Measurements from ENCODE around the gene ATG9B.
"Not testable (repeated sequence)": the region's sequence is repeated elsewhere in the genome, so short reads cannot be mapped to it uniquely, and the experiment has no call there.

The ATG9B gene

DNA sequence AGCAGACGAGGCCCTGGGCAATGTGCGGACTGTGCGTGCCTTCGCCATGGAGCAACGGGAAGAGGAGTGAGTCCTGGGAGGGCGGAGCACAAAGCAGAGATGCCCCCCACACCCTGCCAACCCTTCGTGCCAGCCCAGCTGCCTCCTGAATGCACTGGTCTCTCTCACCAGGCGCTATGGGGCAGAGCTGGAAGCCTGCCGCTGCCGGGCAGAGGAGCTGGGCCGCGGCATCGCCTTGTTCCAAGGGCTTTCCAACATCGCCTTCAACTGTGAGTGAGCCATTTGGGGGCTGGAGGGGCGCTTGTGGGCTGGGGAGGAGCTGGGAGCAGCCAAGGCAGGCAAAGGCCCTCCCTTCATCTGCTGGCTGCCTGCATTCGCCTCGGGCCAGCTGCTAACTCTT lies 11.6 kb upstream of the ATG9B start:
- DNase-seq, result no peak

GRCh38 chr7:151035026-151035717 lies 10.9 kb upstream of the ATG9B start:
- no peak for DNase-seq

- DNase-seq, result no peak
Measured at GRCh38 chr7:151034312-151035025, 10.2 kb upstream of the ATG9B start.

GRCh38 chr7:151033864-151034249 lies 9.6 kb upstream of the ATG9B start:
- DNase-seq, result no peak

DNA sequence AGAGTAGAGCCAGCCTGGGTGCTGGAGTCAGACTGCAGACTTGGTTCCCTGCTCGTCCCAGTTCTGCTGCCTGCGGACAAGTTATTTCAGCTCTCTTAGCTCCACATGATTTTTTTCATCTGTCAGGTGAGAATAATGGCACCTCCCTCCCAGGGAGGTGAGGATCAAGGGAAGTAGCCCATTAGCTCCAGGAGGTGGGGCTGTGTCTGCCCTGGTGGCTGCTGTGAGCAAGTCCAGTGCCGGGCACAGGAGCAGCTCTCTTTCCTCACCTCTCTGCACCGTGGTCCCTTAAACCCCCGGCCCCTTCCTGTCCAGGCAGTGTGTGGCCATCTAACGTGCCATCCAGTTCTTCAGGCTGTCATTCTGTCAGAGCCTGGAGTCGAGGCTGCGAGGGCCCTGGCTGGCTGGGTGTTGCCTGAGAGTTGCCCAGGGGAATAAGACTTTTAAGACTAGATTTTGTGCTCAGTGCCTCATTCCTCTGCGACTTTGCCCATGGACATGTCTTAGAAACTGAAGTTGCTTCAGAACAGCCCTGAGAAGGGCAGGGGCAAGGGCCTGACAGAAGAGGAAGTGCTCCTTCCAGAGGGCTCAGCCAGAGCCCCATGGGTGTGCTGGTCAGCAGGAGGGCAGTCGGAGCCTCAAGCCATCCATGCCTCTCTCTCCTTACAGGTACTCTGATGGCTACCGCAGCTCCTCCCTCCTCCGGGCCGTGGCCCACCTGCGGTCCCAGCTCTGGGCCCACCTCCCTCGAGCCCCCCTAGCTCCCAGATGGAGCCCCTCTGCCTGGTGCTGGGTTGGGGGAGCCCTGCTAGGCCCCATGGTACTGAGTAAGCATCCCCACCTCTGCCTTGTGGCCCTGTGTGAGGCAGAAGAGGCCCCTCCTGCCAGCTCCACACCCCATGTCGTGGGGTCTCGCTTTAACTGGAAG lies 8.9 kb upstream of the ATG9B start:
- no peak for DNase-seq

DNA sequence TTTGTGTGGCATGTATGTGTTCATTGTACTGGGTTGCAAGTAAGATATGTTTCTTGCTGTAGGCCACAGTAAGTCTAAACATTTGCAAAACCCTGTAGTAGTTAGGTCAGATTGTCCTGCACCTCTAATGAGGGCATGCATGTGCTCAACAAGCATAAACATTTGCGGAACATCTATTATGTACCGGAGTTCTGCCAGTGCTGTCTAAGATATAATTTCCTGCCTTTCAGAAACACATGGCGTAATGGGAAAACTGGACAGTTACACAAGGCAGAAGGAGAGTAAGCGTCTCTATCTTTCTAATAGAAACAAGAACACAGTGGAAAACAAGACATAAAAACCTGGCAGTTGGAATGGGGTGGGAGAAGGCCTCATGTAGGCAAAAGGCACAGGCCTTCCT lies 6.7 kb upstream of the ATG9B start:
- no peak for DNase-seq

DNA sequence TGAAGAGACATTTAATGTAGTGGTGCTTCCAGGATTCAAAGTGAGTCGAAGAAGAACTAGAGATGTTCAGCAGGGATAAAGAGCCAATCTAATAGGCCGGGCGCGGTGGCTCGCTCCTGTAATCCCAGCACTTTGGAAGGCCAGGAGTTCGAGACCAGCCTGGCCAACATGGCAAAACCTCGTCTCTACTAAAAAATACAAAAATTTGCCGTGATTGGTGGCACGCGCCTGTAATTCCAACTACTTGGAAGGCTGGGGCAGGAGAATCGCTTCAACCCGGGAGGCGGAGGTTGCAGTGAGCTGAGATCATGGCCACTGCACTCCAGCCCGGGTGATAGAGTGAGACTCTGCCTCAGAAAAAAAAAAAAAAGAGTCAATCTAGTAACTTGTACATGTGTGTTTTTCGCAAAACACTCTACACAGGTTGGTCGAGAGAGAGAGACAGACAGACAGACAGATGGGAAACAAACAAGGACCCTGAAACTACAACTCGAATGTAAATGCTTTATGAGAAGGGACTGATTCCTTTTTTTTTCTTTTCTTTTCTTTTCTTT lies 4.7 kb upstream of the ATG9B start:
- DNase-seq, result no peak

DNA sequence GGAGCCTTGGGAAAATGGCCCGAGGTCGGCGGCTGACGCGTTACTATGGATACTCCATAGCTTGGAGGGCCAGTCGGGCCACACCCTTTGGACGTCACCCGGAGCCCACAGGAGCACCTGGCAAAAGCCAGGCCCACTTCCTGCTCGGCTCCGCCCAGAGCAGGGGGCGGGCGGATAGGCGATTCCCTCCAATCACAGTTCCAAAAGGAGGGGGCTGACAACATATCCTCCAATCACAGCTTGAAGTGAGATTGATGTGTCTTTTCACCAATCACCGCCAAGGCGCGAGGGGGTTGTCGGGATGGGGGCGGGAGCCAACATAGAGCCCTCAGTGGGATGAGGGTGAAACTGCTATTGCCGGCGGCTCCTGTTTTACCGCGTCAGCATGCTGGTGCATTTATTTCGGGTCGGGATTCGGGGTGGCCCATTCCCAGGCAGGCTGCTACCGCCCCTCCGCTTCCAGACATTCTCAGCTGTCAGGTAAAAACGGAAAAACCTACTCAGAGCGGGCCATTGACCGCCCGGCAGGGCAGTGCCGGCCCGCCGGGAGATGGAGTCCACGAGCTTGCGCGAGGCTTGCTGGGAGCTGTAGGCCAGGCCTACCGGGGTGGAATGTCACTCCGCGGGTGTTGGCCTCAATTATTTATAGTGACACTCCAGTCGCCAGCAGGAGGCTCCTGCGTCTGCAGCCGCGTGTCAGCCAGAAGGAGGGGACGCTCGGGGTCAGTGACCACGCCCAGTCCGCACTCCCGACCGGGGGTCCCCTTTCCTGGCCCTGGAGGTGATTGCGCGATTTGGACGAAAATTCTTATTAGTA lies 4.0 kb upstream of the ATG9B start, which contains the start of gene ABCB8:
TSS of gene ABCB8 (plus strand) at position 320 of the 817 bp plus-strand sequence. CDS start at position 386, 66 bp downstream.
- DNase-seq, result peak; percentile 78

DNA sequence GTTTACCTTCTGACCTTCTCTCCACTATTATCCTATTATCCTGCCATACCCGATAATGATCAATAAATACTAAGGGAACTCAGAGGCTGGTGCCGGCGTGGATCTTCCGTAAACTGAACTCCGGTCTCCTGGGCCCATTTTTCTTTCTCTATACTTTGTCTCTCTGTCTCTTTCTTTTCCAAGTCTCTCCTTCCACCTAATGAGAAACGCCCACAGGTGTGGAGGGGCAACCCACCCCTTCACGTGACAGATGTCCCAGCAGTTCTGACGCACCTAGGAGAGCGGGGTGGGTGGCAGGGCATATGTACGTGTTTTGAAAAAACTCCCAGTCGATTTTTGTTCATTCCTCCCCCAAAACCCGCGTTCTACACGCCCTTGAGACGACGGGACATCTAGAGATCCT lies 3.4 kb upstream of the ATG9B start:
- not testable (repeated sequence) for DNase-seq

DNA sequence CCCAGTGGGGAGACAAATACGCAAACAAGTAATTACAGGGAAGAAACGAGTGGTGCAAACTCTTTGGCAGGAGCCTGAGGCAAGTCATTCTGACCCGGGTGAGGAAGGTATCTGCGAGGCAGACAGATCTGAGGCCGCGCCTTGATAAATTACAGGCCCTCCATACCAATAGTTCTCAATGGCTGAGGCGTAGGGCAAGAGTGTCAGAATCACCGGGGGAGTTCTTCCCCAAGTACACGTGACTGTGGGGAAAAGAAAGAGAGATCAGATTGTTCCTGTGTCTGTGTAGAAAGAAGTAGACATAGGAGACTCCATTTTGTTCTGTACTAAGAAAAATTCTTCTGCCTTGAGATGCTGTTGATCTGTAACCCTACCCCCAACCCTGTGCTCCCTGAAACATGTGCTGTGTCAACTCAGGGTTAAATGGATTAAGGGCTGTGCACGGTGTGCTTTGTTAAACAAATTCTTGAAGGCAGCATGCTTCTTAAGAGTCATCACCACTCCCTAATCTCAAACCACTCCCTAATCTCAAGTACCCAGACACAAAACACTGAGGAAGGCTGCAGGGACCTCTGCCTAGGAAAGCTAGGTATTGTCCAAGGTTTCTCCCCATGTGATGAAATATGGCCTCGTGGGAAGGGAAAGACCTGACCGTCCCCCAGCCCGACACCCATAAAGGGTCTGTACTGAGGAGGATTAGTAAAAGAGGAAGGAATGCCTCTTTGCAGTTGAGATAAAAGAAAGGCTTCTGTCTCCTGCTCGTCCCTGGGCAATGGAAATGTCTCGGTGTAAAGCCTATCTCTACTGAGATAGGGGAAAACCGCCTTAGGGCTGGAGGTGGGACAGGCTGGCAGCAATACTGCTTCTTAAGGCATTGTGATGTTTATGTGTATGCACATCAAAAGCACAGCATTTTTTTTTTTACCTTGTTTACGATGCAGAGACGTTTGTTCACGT lies 2.8 kb upstream of the ATG9B start:
- not testable (repeated sequence) for DNase-seq

DNA sequence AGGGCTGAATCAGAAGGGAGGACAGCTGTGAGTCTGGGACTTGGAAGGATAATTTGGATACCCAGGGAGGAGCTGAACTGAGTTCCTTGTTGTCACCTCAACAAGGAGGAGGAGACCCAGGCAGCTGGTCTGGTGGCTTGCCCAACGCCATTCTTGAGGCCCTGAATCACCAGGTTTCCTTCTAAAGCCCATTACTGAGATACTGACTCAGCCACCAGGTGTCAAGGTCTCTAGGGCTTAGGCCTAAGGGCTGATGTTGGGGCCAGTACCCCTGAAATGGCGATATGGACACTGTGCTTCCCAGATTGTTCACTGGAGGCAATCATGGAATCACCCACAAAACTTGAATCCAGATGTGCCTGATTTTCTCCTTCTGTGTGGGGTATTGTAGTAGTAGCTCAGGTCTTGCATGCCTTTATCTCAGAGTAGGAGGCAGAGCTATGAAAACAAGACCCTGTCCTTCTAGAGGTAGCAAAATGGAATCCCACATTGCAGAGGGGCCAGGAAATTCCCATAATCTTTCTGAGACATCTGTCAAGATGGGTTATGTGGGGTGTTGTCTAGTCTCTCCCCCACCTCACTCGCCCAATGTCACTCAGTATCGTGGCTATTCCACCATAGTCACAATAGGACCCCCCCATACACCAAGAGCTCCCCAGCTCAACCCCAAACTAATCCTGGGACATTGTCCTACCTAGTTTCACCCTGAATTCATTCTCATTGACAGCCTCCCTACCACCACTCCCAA lies 1.8 kb upstream of the ATG9B start:
- no peak for DNase-seq

GRCh38 chr7:151023232-151023631 lies 1.1 kb downstream of the ATG9B start:
- DNase-seq, result no peak

DNA sequence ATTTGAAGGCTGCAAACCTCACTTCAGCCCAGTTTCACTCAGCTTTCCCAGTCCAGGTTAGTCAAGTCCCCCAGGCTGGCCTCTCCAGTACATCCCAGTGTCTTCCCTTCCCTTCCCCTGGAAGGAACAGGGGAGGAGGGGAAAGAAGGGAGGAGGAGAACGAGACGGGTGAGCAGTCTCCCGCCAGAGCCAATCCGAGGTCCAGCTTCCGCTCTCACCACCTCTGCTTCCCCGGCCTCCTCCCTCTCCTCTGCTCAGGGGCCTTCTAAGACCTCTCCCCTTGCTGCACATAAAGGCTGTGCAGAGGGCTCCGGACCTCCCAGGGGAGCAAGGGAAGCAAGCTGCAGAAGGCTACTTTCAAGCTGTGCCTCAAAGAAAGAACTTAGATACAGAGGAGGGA lies 4.1 kb downstream of the ATG9B start:
- DNase-seq, result no peak

- no peak for DNase-seq
Measured at GRCh38 chr7:151019130-151019447, 5.2 kb downstream of the ATG9B start.

DNA sequence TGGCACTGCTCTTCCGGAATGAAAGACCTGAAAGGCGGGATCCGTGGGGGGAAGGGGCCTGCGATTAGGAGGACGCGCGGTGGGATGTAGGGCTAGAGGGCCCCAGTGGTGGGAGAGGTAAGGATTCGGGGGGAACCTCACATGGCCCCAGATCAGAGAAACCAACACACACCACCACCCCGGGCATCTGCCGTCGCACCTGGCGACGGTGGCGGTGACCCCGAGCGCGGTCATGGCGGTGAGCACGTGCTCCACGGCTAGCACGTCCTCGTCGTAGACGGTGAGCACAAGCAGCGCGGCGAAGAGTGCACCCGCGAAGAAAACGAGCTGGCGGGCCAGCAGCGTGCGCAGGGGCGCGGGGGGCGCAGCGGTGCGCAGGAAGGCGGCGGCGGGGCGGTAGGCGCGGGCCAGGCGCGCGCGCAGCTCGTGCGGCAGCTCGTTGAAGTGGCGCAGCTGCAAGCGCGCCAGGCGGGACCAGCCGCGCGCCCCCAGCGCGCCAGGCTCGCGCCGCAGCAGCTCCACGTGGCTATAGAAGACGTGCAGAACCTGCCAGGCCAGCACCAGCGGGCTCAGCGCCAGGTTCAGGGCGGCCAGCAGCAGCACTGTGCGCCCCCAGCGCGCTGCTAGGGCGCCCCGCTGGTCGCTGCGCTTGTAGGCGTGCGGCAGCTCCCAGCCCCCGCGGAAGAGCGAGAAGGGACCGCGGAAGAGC lies 5.7 kb downstream of the ATG9B start:
- no peak for DNase-seq

- DNase-seq, result no peak
Measured at GRCh38 chr7:151017953-151018420, 6.3 kb downstream of the ATG9B start.

DNA sequence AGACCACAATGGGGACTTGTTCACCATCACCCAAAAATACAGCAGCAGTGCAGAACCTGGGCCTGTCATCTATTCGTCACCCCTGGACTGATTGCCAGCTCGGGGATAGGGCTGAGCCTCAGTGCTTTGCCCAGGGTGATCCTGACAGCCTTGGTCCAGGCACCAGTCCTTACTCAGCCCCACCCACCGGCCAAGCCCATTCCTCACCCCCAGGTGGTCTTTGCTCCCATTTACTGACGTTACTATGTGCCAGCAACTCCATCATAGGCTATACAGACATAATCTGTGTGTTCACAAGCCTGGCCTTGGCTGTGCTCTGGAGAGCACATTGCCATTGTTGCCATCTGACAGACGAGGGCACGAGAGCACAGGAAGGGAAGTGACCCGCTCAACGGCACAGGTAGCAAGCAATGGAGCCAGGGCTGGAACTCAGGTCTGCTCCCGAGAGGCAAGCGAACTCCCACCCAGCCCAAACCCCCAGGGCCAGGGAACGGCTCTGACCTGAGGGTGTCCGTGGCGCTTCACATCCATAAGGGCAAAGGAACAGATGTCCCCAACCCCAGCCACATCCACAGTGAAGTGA lies 6.8 kb downstream of the ATG9B start:
- DNase-seq, result no peak

GRCh38 chr7:151016942-151017341 lies 7.4 kb downstream of the ATG9B start:
- no peak for DNase-seq

DNA sequence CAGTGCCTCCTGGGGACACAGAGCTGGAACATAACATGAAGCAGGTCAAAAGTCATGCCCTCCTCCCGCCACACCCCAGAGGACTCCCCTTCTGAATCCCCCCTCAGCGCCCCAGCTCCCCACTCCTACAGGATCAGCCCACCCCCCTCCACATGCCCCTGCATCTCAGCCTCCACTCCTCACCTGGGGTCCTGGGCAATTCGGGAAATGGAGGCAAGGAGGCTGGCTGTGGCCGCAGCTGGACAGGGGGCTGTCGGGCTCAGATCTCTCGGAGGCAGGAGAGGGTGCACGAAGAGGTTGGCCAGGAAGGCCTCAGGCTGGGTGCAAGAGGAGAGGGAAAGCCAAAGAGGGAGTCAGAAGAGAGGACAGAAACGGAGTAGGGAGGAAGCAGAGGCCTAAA lies 7.8 kb downstream of the ATG9B start:
- DNase-seq, result no peak

All from NCI-H510A (cell line).